Coronary artery (tissue), 2 donors: Measurements from ENCODE around the gene PUM1.
"Not testable (repeated sequence)": the region's sequence is repeated elsewhere in the genome, so short reads cannot be mapped to it uniquely, and the experiment has no call there.

Source experiments
- DNase-seq: peaks from one replicate; pipeline ENCODE4 v3.0.0-alpha.2; 2017; ENCODE audit warnings: low spot score
- H3K27ac ChIP-seq, 2 donors: fragments of 200-600 bp; sonication (generic); one replicate each; pipeline ENCODE4 v1.5.1; 2016 to 2019
- H3K4me3 ChIP-seq: fragments of 200-600 bp; sonication (generic); 2 replicates; pipeline ENCODE4 v1.5.1; 2016; ENCODE audit warnings: mild to moderate bottlenecking, moderate library complexity
- TF ChIP-seq, protein P1 (sequence below): fragments of 200-600 bp; sonication (generic); IDR thresholded peaks from one replicate; pipeline ENCODE4 v1.5.1; 2019; ENCODE audit warnings: antibody characterized with exemption

PUM1 gene

GRCh38 chr1:31102501-31102950 lies 37.0 kb upstream of the PUM1 start:
- no peak for DNase-seq
- Histone ChIP-seq H3K27ac (peak overlapping the region in 1 of 2 donors; percentile 26), H3K4me3 (no peak overlapping the region)
- TF ChIP-seq, protein P1, sequence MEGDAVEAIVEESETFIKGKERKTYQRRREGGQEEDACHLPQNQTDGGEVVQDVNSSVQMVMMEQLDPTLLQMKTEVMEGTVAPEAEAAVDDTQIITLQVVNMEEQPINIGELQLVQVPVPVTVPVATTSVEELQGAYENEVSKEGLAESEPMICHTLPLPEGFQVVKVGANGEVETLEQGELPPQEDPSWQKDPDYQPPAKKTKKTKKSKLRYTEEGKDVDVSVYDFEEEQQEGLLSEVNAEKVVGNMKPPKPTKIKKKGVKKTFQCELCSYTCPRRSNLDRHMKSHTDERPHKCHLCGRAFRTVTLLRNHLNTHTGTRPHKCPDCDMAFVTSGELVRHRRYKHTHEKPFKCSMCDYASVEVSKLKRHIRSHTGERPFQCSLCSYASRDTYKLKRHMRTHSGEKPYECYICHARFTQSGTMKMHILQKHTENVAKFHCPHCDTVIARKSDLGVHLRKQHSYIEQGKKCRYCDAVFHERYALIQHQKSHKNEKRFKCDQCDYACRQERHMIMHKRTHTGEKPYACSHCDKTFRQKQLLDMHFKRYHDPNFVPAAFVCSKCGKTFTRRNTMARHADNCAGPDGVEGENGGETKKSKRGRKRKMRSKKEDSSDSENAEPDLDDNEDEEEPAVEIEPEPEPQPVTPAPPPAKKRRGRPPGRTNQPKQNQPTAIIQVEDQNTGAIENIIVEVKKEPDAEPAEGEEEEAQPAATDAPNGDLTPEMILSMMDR, result no peak

DNA sequence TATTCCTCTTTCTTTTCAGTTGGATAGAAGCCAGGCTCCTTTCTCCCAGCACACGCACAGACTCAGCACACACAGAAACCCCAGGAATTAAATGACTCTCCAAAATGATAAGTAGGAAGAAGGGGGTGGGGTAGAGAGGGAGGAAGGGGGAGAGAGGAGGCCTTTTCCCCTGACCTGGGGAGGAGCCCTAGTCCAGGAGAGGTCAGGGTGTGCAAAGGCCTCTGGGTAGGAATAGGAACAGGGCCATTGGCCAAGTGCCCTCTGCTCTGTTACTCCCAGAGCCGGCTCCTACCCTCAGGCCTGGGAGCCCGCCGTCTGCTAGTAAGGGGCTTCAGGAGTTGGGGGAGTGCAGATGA lies 35.6 kb upstream of the PUM1 start:
- peak overlapping the region in 1 of 2 donors; percentile 49 for H3K27ac ChIP-seq
- TF ChIP-seq, protein P1, result no peak
- H3K4me3 ChIP-seq, result no peak overlapping the region
- no peak for DNase-seq

DNA sequence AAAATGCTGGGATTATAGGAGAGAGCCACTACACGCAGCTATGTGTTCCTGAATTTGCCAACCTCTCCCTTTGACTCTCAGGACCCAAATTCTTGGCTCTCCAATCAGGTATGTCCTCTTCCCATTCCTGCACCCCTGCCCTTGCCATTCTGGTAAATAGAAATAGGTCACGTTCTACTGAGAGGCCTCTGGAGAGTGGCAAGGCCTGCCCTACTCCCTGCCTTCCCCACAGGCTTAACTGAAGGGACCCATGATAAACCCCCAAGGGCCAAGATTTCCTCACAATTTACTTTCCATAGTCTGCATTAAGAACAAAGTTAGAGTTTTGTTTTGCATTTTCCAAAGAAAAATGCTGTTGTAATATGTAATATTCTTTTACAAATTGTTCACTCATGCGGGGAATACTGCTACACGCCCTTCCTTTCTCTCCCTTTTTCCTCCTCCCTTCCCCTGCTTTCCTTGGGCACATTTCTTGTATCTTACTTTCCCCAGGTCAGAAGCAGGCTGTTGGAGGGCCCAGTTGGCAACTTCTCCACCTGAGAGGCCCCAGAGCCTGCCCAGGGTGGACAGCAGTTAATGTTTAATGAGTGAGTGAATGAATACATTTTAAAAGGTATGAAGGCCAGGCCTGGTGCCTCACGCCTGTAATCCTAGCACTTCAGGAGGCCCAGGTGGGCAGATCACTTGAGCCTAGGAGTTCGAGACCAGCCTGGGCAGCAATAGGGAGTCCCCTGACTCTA lies 33.9 kb upstream of the PUM1 start:
- DNase-seq, result no peak
- Histone ChIP-seq H3K4me3 (no peak overlapping the region), H3K27ac (no peak overlapping the region)
- TF ChIP-seq, protein P1, result no peak

GRCh38 chr1:31095985-31096384 lies 30.5 kb upstream of the PUM1 start:
- Histone ChIP-seq H3K27ac (no peak overlapping the region), H3K4me3 (no peak overlapping the region)
- TF ChIP-seq, protein P1, result no peak
- no peak for DNase-seq

- TF ChIP-seq, protein P1, result no peak
- H3K27ac ChIP-seq, result no peak overlapping the region
- DNase-seq, result no peak
- H3K4me3 ChIP-seq, result no peak overlapping the region
These were observed 29.9 kb upstream of the PUM1 start for GRCh38 chr1:31095298-31095981.

DNA sequence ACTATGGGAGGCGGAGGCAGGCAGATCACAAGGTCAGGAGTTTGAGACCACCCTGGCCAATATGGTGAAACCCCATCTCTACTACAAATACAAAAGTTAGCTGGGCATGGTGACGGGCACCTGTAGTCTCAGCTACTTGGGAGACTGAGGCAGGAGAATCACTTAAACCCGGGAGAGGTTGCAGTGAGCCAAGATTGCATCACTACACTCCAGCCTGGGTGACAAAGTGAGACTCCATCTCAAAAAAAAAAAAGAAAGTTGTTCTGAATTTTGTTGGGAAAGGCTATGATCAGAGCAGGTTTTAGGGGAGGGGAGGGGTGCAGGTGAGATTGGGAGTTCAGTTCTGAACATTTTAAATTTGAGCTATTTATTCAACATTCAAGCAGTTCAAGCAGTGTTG lies 22.6 kb upstream of the PUM1 start:
- not testable (repeated sequence) for DNase-seq, H3K4me3 ChIP-seq, H3K27ac ChIP-seq

DNA sequence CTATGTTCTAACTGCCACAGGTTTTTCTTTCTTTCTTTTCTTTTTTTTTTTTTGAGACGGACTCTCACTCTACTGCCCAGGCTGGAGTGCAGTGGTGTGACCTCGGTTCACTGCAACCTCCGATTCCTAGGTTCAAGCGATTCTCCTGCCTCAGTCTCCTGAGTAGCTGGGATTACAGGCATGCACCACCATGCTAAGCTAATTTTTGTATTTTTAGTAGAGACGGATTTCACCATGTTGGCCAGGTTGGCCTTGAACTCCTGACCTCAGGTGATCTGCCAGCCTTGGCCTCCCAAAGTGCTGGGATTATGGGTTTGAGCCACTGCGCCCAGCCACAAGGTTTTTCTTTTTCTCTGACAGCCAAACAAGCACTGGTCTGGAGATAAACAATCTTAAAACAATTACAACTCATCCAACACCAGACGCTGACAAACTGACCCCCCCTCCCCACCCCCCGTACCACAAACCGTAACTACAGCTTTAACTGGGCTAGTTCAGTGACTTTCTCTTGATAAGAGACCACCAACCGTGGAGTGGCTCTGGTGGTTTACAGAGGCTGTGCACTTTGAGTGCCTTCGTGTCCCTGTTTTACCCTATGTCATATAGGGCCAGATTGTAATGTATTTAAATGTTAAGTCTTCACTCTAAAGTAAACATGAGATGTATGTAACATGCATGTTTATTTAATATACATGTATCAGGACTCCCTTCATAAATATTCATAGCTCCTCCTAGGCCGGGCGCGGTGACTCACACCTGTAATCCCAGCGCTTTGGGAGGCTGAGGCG lies 19.5 kb upstream of the PUM1 start:
- DNase-seq, result no peak
- H3K4me3 ChIP-seq, result no peak overlapping the region
- TF ChIP-seq, protein P1, result no peak

More for the DNA sequence above, 19.5 kb upstream of the PUM1 start:
- H3K27ac ChIP-seq, result no peak overlapping the region
